Kidney capillary endothelial cell (primary cell): ENCODE measurements around the gene SRRT.
"Not testable (repeated sequence)": the region's sequence is repeated elsewhere in the genome, so short reads cannot be mapped to it uniquely, and the experiment has no call there.

Experiments
- DNase-seq: peaks from one replicate; pipeline ENCODE4 v3.0.0-alpha.2; 2018; ENCODE audit warnings: low spot score

The SRRT gene

DNA sequence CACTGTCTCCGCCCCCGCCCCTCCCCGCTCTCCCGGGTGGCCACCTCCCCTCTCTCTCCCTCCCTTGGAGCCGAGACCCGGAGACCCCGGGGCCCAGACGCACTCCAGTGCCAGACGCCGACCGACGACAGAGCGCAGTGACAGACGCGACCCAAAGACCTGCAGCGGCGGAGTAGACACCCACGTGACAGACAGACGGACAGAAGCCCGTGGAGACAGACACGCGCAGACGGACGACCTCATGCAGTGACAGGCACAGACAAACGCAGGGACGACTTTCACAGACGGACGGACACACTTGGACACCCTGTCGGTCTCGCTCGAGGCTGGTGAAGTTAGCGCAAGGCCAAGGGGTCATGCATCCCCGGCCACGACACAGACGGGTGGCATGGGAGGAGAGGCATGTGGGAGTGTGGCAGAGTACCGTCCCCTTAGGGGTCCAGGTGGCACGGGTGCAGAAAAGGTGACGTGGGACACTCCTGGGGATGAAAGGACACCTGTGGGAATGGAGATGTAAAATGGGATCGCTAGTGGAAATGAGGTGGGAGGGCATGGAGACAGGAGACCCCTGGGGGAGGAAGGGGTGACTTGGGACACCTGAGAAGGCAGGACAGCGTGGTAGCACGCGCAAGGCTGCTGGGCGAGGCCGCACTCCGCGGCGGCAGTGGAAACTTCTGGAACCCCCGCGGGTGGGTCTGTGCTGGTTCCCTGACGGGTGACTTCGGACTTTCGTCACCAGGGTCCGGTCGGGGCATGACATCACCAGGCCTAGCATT lies 21.2 kb downstream of the SRRT start:
- DNase-seq: no peak

DNA sequence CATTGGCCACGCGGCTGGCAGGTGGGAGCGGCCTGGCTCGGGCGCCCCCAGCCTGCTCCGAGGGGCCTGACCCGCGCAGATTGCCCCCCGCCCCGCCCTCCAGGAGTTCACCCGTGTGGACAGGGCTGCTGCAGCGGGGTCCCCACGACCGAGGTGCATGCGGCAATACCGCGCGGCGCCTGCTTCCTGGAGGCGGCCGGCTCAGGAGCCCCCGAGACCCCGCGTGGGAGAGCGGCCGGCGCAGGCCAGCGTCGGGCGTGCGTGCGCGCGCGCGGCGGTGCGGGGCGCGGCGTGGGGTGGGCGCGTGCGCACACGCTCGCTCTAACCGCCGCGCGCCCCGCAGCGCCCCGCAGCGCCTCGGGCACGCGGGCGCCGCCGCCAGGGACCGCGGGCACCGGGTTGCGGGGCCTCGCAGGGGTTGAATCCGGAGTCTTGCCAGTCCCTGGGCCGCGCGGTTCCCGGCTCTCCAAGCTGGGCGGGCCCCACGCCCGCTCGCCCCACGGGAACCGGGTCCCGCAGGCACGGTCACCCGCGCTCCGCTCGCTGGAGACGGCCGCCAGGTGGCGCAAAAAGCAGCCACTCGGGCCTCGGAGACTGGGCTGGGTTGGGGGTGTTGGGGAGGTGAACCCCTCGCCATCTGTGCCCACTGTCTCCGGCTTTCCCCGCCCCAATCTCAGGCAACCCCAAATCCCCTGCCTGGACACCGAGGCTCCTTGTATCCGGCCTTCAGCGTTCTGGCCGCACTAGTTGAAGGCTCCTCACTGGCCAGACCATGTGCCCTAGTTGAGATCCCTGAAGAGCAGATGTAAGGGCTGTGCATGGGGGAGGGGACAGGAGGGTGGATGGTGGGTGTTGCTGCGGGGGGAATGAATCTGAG lies 22.1 kb downstream of the SRRT start:
- DNase-seq: no peak

DNA sequence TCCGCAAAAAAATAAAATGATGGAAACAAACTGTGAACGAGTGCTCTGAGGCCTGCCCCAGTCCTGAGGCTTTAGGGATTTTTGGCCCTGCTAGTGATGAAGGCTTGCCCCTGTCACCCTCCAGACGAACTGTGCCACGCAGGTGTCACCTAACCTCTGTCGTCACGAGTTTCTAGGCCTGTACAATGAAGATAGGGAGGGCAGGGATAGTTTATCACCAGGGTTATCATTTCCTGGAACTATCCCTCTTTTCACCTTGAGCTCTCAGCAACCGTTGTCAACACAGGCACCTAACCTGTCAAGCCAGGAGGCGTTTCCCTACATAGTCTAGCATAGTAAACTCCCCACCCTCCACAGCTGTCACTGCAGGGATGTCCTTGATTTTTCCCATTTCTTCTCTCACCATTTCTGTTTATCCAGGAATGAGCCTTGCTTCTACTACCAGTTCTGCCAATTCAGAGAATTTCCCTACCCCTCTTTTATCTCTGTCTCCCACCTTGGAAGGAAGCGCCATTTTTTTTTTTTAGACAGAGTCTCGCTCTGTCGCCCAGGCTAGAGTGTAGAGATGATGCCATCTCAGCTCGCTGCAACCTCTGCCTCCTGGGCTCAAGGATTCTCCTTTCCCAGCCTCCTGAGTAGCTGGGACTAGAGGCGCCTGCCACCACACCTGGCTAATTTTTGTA lies 23.0 kb downstream of the SRRT start:
- no peak for DNase-seq

DNA sequence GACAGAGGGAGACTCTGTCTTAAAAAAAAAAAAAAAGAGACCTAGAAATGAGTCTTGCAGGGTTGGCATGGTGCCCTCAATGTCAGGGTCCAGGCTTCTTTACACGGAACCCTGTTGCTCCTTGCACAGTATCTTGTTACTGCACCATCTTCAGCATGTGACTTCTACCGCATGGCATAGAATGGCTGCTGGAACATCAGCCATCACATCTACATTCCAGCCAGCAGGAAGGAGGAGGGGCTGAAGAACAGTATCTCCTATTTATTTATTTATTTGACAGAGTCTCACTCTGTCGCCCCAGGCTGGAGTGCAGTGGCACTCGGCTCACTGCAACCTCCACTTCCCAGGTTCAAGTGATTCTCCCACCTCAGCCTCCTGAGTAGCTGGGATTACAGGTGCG lies 24.5 kb downstream of the SRRT start:
- DNase-seq: no peak

DNA sequence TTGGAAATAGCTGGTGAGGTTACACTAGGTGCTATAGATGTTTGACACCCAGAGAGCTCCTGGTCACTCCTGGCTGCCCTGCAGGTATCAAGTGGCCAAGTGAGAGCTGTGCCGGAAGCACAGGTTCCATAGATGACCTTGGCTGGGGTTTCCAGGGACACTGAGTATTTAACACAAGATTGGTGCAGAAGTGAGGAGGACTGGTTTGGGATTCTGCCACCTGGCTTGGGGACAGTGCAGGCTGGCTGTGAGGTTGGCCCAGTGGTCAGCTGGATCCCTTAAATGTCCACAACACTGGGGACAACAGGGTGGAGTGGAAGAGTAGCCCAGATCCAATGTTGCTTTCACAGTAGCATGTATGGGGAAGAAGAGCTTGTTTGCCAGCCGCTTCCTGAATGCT lies 26.1 kb downstream of the SRRT start:
- DNase-seq: no peak

DNA sequence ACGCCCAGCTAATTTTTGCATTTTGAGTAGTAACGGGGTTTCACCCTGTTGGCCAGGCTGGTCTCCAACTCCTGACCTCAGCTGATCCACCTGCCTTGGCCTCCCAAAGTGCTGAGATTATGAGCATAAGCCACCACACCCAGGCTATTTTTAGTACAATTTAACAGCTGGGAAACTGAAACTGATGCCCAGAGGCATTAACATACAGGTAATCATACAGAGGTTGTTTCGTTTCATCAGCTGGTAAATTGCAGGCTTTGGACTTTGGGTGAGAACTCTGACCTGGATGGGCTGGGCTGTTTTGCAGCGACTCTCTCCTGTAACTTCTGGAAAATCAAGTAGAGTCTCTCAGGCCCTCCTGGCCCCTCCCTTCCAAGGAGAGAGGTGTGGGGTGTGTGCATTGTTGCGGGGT lies 27.0 kb downstream of the SRRT start:
- no peak for DNase-seq

DNA sequence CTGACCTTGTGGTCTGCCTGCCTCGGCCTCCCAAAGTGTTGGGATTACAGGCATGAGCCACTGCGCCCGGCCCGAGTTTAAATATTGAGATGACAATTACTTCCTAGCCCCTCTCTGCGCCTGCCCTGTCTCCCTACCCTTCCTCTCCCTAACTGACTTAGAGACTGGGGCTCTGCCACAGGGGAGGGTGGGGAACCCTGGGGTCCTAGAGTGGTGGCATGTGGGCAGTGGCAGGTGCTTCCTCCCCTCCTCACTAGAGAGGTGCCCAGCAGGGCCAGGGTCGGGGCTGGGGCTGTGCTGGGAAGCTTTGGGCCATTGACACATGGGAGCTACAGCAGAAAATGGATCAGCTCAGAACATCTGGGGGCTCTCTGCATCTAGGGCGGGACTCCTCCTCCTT lies 27.7 kb downstream of the SRRT start:
- DNase-seq: no peak

DNA sequence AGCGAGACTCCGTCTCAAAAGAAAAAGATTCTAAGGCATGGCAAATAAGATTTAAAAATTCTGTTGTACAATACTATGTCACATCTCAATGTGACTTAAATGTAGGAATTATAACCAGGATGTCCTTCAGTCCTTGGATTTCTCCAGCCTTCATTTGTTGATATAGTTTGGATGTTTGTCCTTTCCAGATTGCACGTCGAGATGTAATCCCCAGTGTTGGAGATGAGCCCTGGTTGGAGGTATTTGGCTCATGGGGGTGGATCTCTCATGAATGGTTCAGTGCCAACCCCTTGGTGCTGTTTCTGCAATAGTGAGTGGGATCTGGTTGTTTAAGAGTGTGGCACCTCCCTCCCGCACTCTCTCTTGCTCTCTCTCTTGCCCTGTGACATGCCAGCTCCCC lies 33.6 kb downstream of the SRRT start:
- no peak for DNase-seq

DNA sequence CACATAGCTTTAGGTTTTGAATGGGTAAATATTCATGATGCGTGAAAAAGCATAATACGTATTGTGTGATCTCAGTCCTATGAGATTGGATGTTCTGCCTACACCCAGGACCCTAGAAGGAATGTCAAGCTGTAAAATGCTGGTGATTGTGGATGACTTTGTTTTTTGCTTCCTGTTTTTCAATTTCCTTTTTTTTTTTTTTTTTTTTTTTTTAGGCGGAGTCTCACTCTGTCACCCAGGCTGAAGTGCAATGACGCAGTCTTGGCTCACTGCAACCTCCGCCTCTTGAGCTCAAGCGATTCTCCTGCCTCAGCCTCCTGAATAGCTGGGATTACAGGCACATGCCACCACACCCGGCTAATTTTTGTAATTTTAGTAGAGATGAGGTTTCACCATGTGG lies 35.5 kb downstream of the SRRT start:
- not testable (repeated sequence) for DNase-seq

DNA sequence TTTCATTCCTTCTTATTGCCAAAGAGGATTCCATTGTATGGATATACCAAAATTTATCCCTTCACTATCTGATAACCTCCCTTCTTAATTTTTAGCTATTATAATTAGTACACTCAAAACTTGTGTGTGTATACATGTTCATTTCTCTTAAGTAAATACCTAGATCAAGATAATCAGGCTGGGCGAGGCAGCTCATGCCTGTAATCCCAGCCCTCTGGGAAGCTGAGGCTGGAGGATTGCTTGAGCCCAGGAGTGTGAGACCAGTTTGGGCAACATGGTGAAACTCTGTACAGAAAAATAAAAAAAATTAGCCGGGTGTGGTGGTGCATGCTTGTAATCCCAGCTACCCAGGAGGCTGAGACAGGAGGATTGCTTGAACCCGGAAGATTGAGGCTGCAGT lies 36.6 kb downstream of the SRRT start:
- no peak for DNase-seq

DNA sequence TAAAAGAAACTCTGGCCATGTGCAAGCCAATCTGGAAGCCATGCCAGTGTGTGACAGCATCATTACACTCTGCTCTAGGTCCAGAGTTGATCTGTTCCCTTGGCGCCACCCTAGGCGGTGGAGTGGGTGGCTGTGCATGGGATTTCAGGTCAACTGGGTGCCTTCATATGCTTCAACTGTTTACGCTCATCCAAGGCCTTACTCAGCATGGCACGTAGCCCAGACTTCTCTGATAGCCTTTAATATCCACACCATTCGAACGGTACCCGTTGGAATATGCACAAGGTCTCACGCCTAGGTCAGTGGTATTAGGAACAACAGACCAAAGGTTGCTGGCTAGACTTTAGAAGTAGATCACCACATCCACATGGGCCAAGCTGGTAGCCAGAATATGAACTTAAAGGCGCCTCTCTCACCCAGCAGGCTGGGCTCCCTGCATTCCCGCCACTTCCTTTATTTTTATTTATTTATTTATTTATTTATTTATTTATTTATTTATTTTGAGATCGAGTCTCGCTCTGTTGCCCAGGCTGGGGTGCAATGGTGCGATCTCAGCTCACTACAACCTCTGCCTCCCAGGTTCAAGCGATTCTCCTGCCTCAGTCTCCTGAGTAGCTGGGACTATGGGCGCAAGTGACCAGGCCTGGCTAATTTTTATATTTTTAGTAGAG lies 39.4 kb downstream of the SRRT start:
- no peak for DNase-seq

DNA sequence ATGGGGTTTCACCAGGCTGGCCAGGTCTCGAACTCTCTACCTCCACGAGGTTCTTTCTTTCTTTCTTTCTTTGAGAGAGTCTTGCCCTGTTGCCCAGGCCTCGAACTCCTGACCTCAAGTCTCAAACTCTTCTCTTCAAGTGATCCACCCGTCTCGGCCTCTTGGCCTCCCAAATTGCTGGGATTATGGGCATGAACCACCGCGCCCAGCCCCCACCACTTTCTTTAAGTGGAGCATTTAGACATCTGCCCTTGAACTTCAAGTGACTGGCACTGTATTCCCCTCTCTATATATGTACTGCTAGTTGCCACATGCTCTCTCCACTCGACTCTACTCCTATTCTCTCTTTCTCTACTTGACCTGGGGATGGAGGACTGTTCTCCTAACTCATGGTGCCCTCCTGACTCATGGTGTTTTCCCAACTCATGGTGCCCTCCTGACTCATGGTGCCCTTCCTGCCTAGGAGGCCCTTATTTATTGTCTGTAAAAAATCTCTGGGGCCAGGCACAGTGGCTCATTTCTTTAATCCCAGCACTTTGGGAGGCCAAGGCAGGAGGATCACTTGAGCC lies 40.1 kb downstream of the SRRT start:
- no peak for DNase-seq

DNA sequence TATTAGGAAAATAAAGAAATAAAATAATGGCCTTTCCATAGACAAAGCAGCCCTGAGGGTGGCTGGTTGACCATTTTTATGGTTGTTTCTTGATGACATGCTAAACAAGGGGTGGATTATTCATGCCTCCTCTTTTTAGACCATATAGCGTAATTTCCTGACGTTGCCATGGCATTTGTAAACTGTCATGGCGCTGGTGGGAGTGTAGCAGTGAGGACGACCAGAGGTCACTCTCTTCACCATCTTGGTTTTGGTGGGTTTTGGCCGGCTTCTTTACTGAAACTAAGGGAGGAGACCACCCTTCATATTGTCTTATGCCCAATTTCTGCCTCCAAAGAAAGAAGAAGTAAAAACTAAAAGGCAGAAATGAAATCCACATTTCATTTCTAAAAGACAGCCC lies 44.4 kb downstream of the SRRT start:
- not testable (repeated sequence) for DNase-seq

DNA sequence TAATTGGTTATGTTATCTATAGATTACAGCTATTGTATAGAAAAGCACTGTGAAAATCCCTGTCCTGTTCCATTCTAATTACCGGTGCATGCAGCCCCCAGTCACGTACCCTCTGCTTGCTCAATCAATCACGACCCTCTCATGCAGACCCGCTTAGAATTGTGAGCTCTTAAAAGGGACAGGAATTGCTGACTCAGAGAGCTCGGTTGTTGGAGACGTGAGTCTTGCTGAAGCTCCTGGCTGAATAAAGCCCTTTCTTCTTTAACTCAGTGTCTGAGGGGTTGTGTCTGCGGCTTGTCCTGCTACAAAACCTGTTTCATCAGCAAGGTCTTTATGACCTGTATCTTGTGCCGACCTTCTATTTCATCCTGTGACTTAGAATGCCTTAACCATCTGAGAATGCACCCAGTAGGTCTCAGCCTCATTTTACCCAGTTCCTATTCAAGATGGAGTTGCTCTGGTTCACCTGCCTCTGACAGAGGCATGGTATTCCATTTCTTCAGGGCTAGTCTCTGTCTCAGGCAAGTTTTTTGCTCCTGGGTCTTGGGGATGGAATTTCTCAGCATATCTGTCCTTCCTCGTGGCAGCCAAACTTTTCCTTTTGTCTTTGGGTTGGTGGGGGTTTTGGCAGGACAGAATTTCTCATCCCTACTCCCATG lies 45.0 kb downstream of the SRRT start:
- not testable (repeated sequence) for DNase-seq

DNA sequence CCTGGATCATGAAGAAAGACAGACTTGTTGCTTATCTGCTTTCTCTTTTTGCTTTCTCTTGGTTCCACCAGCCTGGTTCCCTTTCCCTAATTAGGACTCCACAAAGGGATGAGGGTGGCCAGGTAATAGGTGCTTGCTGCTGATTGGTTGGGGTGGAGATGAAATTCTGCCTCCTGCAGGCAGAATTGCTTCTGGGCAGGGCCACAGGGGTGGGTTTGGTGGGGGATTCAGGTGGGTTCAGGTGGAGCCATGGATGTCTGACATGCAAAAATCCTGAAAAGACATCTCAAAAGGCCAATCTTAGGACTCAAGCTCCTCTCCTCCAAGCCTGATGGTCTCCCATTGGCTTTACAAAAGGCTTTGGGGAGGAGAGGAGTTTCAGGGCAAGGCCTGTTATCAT lies 46.1 kb downstream of the SRRT start:
- DNase-seq: no peak

DNA sequence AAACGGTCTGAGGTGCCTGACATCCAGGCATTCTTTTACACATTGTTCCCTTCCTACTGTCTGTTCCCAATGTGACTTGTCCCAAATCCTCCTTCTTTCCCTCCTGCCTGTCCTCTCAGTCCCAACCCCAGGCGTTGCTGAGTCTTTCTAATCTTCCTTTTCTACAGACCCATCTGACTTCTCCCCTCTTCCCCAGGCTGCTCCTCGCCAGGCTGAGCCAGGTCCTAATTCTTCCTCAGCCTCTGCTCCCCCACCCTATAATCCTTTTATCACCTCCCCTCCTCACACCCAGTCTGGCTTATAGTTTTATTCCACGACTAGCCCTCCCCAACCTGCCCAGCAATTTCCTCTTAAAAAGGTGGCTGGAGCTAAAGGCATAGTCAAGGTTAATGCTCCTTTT lies 48.7 kb downstream of the SRRT start:
- DNase-seq: not testable (repeated sequence)

DNA sequence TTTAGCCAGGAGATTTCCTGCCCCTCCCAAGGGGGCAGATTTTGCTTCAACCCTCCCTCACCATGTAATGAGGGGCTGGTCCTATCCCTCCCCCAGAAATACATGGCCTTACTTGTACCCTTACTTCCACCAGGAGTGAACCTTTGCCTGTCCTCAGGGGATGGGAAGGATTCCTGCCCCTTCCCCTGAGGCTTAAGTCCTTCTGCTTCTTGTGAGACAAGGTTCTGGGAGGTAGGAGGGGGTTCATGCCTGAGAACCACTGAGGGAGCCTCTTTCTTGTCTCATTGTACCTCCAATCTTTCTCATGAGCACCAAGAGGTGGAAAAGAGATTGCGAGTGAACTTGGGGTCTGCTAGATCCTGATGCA lies 54.9 kb downstream of the SRRT start:
- DNase-seq: no peak

DNA sequence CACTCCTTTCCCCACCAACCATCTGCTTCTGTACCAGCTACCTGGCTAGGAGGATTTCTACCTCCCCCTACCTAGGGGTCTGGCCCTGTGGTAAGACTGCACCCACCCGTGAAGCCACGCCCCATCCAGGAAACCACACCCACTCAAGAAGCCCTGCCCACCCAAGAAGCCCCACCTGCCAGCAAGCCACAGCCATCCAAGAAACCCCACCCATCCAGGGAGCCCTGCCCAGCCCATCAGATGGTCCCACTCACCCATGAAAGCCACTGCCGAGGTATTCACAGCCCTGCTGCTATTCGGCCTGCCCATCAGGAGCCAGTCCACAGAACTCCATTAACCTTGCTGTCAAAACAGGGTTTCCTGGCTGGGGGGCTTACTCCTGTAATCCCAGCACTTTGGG lies 58.8 kb downstream of the SRRT start:
- DNase-seq: no peak

DNA sequence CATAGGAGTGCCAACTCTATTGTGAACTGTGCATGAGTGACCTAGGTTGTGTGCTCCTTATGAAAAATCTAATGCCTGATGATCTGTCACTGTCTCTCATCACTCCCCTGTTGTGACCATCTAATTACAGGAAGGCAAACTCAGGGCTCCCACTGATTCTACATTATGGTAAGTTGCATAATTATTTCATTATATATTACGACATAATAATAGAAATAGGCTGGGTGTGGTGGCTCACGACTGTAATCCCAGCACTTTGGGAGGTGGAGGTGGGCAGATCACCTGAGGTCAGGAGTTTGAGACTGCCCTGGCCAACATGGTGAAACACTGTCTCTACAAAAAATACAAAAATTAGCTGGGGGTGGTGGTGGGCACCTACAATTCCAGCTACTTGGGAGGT lies 60.5 kb downstream of the SRRT start:
- DNase-seq: not testable (repeated sequence)

DNA sequence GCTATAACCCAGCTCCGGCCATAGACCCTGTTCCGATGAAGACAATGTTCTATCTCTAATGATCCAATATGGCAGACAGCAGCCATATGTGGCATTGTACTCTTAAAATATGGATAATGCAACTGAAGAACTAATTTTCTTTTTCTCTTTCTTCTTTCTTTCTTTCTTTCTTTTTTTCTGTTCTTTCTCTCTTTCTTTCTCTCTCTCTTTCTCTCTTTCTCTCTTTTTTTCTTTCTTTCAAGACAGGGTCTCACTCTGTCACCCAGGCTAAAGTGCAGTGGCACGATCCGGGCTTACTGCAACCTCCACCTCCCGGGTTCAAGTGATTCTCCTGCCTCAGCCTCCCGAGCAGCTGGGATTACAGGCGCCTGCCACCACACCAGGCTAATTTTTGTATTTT lies 61.3 kb downstream of the SRRT start:
- not testable (repeated sequence) for DNase-seq
